SIG-M5 (cell line): ENCODE measurements around the gene NFIA.

Experiments used
- DNase-seq: peaks from one replicate; lab custom pipeline; 2025; lab: John Stamatoyannopoulos, UW

Gene NFIA

DNA sequence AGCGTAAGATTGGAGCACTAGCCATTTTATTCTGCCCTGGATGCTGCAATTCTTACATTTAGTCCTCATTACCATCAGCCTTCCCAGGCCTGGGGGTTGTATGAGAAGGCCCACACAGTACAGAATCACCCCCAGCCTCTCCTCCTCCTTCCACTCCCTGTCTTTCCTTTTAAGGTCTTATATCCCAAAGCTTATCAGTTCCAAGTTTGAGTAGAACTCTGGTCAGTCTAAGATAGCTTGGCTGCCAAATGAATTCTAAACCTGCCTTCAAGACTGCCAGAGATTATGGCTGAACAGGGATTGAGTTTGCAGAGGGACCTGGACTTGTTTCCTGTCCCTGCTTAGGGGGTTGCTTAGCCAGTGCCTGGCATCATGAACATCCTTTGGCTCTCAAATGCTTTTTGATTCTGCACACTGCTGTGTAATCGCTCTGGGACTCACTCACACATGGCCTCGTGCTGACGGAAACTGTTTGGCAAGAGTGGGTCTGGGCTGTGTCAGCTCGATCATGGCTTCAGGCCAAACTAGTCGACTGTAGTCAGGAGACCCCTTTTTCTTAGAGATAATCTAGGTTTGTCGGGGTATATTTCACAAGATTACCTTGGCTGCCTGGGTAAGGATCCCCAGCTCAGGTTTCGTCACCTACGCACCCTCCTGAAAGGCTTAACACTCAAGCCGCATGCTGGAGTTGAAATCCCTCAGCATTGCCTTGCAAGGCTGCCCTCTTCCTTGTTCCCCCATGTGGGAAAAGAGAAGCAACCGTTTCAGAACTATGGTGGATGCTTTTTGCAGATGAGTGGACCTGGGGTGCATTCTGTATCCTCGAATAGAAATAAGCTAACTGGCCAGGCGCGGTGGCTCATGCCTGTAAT, 252.6 kb downstream of the NFIA start:
- DNase-seq = no peak

DNA sequence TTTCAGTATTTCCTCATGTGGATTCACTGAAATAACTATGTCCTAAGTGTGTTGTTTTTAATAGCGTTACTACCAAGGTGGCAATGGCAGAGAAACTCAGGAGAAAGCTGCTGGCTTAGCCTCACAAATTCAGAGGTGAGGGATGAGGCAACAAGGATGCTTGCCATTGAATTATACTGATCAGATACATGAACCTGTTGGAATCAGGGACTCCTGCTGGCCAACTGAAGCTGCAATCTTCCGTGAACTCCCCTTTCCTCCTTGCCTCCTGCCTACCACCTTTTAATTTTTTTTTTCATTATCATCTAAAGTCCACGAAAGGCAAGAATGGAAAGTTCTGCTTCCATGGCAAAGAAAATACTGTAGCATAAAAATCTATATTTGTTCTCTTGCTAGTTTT, 254.7 kb downstream of the NFIA start:
- no peak for DNase-seq

DNA sequence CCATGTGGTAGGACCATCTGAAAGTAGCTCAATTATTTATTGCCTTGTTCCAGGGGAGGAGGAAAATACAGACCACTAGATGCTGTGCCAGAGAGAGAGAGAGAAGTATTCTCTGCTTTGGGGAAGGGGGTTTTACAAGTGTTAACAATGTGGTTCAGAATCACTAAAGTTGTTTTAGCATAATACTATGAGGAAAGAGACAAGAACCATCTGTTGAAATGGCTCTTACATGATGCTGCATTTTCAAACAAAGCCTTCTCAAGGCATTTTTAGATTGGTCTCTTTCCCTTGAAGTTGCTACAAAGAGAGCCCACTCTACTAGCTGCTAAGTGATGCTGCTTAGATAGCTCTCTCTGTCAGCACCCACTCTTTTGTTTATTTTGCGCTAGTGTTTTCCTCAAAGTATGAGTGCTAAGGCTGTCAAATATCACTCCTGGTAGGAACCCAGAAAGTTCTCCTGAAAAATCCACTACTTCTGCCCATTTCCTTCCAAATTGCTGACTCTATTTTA, 255.1 kb downstream of the NFIA start:
- no peak for DNase-seq

DNA sequence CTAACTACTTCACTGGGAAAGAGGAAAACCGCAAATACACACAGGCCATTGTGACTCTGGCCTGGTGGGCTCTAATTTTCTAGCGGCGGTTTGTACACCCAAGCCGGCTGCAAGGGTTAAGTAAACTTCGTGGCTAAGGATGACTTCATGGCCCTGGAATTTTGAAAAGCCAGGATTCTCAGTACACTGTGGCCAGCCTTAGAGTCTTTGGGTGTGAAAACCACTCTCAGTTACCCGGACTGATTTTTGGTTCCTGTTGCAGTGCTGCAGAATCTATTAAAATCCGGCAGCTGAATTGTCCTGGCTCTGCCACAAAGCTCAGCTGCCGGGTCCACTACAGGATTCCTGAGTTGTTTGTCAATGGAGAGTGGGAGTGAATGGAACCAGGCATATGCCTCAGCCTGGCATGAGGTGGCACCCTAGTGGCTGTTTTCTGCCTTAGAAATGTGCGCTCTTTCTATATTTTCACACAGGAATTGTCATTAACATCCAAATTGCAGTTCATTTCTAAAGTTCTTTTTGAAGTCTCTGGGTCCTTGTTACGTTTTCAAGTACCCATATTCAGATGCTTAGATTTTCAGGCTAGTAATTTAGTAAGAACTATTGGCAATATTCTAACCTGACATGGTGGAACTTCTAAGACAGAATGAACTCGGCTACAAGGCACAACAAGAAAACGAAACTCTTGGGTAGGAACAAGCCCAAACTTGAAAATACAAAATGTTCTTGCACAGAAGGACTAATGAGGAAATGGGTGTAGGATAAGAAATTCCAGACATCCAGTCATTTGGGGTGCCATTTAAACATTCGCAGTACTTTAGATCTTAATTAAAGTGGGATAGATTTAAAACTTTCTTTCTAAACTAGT, 255.9 kb downstream of the NFIA start:
- DNase-seq = no peak

DNA sequence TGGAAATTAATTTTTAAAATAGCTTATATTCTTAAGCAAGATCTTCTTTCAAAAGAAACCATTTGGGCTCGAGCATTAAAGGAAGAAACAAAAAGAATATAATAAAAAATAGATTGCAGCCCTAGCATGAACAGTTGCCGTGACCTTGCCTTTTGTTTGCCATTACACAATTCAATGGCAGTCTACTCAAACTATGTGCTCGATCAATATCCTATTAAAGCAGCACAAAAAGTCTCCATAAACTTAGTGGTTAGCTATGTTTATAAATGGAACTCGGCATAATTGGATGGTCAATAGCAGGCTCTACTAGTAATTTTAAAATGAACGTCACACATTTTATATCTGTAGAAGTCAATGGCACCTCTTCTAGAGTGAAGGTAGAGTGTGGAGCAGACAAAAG, 256.5 kb downstream of the NFIA start:
- no peak for DNase-seq

DNA sequence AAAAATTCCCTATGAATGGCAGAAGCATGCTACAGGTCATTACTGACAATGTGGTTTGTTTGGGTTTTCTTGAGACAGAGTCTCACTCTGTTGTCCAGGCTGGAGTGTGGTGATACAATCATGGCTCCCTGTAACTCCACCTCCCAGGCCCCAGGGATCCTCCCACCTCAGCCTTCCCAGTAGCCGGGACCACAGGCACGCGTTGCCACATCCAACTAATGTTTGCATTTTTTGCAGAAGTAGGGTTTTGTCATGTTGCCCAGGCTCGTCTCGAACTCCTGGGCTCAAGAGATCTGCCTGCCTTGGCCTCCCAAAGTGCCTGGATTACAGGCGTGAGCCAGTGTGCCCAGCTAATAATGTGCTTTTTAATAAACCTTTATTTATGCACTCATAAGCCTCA, 259.1 kb downstream of the NFIA start:
- no peak for DNase-seq

DNA sequence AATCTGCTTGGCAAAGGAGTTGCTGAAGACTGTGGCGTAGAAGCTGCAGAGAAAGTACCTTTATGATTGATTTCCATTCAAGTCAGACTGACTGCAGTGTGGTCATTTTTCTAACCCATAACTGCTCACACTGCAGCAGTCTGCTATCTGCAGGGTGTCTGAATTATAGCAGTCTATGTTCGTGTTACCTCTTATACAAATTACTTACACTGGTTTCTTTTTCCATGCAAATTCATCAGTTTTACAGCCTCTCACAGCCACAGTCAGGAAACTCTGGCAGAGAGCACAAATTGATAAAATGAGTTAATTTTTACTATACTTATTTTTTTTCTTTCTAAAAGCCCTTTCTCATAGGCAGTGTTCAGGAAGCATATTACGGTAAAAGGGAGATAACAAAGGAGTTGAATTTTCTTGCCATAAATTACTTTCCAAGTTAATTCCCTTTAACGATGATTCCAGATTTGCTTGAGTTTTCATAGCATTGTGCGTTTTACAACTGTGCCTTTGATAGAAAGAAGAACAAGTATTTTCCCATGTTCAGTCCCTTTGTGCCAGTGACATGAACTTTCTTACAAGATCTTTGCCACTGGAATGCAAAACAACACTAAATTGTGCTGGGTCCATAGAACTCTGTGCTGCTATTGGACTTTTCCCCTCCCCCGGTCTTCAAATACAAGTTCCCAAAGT, 261.5 kb downstream of the NFIA start:
- no peak for DNase-seq

DNA sequence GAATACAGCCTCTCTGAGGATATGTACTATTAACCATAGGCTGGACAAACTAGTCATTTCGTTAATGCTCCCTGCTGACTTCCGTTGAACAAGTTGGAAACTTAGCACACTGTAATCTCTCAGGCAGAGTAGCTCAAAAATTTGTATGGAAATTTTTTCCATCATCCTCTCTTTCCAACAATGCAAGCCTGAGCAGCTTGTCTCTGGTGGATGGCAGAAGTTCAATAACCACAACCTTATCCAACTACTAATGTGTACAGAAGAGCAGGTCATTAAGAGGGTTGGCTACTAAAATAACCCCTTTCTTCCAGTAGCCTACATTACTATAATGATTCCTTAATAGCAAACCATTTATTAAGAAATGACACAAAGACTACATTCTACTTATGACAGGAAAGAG, 262.3 kb downstream of the NFIA start:
- no peak for DNase-seq

DNA sequence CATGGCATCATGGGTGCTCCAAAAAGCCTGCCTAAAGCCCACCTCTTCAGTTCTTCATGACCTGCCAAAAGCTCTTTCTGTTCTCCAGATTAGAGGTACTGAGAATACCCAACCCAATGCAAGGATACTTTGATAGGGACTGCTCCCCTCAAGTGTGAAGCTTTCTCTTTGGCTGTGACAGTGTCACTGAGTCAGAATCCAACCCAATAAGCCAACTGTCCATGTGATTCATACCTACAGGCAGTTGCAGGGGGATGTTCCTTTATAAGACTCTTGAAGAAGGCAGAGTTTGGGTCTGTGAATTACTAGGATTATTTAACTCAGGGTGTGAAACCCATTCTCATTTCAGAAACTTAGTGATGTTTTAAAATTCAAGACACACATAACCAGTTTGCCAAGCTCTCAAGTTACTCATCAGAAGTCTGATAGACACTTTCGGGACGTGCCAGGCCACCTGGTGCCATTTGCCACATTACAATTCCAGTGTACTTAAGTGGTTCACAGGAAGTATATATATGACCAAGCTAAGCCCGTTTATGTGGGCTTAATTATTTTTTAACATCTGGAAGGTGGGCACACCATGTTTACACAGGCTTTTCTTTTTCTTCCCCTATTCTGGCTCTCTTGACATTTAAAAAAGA, 265.8 kb downstream of the NFIA start:
- DNase-seq = no peak

DNA sequence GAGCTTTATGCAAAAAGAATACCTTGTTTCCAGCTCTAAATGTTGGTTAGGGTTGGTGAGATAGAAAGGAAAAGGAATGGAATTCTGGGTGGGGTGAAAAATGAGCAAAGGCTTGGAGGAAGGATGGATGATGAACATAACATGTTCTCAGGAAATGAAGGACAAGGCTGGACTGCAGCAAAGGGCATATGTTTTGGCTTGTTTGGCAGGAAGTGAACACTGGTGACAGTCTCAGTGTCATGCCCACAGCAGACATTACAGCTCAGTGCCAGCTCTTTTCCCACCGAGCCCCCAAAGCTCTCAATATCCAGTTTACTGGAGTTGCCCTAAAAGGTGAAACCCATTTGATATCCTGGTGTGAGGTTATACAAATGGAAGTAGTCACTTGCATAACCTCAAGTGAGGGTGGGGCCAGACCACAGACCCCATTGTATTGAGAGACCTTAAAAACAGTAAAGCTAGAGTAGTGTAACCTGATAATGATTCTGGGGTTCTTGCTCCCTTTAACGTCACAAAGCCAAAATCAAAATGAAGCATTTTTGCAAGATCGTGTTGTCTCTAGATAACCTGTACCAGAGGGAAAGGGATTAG, 270.6 kb downstream of the NFIA start:
- DNase-seq = no peak

DNA sequence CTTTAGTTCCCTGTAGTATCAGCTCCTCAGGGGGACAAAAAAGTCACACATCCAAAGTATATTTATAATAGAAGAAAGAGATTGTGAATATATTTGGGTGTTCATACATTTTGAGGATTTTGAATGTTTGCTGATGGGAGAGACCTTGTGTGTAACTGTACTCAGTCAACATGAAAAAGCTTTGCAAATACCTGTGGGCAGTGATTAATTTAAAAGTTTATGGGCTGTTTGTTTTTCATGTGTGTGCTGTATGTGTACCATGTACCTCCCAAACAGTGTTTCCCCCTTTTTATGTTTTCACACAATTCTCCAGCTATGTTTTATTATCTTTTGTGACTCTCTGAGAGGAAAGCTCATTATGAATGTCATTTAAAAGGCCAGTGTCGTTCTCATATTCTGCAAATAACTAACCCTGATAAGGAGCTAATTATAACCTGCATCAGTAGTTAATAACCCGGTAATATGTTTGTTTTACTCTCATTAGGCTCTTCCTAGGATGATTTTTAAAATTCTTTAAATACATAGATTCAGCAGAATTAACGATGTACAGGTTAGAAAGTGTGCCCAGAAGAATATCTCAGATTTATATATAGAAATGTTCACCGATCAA, 271.5 kb downstream of the NFIA start:
- no peak for DNase-seq

DNA sequence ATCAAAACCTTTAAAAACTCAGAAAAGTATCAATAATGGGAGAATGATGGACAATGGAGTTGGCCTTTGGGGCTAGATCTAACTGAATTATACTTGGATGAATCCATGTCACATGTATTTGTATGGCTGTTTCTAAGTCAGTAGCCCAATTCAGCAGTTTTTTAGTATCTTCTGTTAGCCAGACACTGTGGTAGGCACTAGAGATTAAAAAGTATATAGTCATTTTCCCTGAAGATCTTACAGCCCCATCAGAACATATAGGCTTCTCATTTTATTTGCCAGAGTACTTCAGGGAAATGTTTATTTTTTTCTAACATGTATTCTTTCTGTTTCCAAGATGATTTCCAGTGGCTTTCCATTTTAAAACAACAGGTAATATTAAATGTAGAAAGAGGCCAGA, 273.7 kb downstream of the NFIA start:
- no peak for DNase-seq

DNA sequence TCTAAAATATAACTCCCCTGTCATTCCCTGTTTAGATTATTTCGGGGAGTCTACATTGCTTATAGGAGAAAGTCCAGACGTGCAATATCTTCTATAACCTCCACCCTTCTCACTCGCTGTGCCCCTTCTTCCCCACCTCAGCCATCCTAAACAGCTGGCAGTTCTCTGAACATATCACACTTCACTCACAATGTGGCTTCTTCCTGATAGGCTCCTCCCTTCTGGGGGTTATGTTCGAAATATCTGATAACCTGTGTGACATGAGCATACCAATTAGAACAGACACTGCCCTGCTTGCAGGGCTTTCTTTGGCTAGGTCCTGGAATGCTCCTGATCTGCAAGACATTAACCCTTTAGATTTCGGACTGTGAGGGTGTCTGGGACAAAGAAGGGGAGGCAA, 274.6 kb downstream of the NFIA start:
- no peak for DNase-seq

DNA sequence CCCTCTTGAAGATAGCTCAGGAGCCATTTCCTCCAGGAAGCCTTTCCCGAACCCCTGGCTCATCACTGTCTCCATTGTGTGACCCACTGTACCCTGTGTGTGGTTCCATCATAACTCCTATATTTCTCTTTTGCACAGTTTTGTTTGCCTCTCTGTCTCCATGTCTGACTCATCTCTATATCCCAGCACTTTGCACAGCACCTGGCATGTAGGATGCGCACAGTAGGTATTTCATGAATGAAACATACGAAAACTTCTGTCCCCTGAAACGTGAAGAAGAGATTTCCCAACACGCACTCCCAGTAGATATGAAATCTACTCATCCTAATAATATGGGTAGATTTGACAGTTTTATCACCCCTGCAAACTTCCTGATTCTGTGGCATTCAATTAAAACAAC, 275.2 kb downstream of the NFIA start:
- DNase-seq = no peak

DNA sequence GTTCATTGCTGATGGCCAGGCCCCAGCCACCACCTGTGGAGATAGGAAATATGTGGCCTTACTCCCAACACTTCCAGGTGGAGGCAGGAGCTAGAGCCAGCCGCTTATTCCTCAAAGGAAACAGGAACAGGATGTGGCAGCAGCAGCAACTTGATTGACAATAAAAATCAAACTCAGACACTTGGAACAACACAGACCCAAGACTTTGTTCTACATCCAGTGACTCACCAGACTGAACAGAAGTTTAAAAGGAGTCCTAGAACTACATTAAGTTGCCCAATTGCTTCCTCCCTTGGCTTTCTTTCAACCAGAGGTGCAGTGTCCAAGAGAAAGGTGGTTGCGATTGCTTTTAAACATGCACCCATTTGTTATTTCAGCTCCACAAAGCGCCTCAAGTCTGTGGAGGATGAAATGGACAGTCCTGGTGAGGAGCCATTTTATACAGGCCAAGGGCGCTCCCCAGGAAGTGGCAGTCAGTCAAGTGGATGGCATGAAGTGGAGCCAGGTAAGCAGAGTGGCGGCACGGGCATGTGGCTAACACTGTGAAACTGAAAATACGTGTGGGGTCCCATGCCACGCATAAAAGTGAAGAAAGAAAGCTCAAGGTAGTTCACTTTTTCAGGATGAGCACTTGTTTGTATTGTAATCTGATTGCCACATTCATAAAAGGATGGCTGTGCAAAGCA, 276.6 kb downstream of the NFIA start:
- no peak for DNase-seq

DNA sequence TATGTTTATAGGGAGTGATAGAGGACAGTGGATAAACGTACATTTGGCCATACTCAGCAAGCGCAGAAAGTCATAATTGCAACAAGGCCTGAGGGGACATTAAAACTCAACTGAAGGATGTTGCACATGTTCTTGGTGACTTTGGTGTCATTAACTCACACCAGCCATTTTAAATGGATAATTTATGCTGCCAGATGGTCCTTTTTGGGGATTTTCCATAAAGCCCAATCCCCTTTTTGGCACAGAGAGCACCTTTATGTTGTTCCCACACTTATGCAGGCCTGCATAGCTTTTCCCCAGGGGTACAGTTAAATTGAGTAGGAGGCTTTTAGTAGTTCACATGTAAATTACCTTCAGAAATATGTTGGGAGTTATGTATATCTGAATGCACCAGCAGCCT, 279.6 kb downstream of the NFIA start:
- DNase-seq = no peak

DNA sequence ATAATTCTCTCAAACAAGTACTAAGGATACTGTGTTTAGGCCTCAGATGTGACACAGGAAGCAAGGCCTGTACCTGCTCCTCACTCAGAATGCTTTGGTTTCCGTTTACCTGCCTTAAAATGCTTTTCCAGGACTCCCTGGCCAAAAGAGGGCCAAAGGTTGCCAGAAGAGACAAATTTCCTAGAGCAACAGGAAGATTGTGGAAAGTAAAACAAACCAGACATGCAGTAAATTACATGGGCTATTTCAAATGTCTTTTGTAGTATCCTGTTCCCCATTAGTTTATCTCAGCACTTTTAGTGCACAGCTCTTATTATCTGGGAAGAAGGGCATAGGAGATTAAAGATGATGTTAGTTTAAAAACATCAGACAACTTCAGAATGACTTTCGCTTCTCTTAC, 280.0 kb downstream of the NFIA start:
- DNase-seq = no peak

DNA sequence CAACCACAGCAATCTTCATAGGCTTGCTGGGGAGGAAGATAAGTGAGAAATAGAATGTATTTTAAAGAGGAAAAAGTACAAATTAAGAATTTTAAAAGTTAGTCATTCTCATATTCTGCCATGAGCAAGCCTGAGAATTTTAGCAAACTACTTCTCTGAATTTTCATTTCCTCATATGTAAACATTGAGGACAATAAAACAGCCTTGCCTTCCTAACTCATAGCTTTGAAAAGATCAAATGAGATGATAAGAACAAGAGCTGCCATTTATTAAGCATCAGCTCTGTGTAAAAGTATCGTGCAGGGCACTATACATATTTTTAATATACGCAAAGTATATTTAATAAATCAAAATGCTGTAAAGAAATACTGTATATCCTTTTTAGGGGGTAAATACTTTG, 286.0 kb downstream of the NFIA start:
- DNase-seq = no peak

DNA sequence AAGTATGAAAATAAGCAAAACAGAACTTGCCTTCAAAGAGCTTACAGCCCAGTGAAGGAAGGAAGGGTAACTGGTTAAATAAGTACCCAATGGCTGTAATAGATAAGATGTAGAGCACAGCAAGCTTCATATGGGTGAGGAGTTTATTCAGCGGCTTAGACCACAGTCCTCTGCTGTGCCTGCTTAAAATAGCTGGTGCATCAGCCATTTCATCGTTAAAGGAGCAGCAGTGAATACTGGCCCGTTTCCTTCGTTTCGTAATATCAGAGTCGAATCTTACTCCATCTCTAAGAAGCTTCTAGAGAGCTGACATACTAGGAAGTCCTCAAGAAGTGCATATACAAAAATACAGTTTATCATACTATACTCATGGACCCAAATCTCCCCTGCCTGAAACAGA, 286.5 kb downstream of the NFIA start:
- no peak for DNase-seq

DNA sequence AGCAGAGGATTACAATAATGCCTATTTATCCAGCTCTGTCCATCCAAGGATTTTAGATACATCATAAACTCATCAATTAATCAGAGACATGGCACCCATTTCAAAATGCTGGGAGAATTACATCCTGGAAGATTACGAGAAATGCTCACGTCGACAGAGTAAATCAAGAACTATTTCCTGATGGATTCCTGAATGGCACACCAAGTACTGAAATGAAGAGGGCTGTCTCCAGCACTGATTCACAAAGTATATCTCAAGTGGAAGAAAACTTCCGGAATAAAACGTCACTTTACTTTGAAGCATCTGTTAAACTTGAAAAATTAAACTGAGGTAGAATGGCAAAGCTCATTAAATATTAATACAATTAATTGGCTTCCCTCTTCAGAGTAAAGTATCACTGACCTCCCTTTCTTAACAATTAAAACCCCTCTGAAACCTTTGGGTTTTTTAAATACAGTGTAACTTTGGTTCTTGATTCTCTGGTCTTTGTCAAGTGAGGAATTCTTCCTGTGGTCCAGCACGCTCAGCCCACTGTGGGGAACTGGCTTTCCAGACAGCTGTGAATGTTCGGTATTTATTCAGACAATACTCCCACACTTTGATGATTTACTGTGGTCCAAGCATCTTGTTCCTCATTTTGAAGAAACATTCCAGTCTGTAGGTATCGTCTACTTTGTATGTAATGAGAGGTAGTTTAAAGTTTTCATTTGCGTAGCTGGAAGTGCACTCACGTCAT, 288.0 kb downstream of the NFIA start:
- DNase-seq = no peak
